HCT116 (cell line): ENCODE data around the gene CCDC83. TPM values are rescaled to one million over a fixed set of nuclear protein-coding genes. Genes with fewer than 3 reads are reported as not detected.
A peak's percentile ranks its signal among the peaks of the same experiment; 100 is the strongest.

Source experiments
- ATAC-seq: fragments of 200-7000 bp; cut with Tn5 transposase; 2 replicates; pipeline ENCODE4 v1.9.1; 2020; ENCODE audit warnings: mild to moderate bottlenecking, moderate library complexity
- BruUV-seq: library from RNA; stranded (reverse); fragments of 400-500 nt; replicated peaks from 2 replicates; lab custom pipeline; 2021; lab: Mats Ljungman, UMichigan
- CTCF ChIA-PET: fragments of 300-600 bp; sonication (Branson Sonifier 250); formaldehyde crosslinking; loops from one replicate; lab custom pipeline; 2021; ENCODE audit warnings: antibody characterized with exemption; lab: Charles Lee
- POLR2A ChIA-PET: fragments of 300-600, 350-600 bp; sonication (Branson Sonifier 250); formaldehyde crosslinking; loops from one replicate; lab custom pipeline; 2021; ENCODE audit warnings: antibody characterized with exemption; lab: Charles Lee
- RAD21 ChIA-PET, 2 experiments: fragments of 300-600 bp; sonication (Branson Sonifier 250); formaldehyde crosslinking; loops; one replicate each; lab custom pipeline; 2023; ENCODE audit warnings: low total read pairs in 2 of 2; ENCODE audit not compliant: uncharacterized antibody in 2 of 2, unreplicated experiment in 2 of 2, low non-redundant PET in 1 of 2; lab: Charles Lee
- DNase-seq: peaks from one replicate; pipeline ENCODE4 v3.0.0-alpha.2; 2010; ENCODE audit warnings: low read depth, low spot score
- H2AFZ ChIP-seq: fragments of 200-600 bp; shearing (Covaris generic), sonication (generic); 2 replicates; pipeline ENCODE4 v1.6.1; 2017; ENCODE audit warnings: low read depth, mixed run types, mixed read lengths, antibody characterized with exemption, low read length; ENCODE audit not compliant: poor library complexity, severe bottlenecking
- H3K27ac ChIP-seq: 2 replicates; pipeline ENCODE4 v1.5.1; 2012; ENCODE audit warnings: low read depth, low read length
- H3K27me3 ChIP-seq: fragments of 200-600 bp; sonication (generic); 2 replicates; pipeline ENCODE4 v1.6.1; 2016; ENCODE audit warnings: mixed run types, low read length, mixed read lengths; ENCODE audit not compliant: insufficient read depth
- H3K36me3 ChIP-seq, 2 experiments: fragments of 200-500 bp in 1 of 2; fragments of 200-600 bp in 1 of 2; sonication (Bioruptor generic) in 1 of 2; sonication (generic) in 1 of 2; 2 replicates each; pipeline versions ENCODE4 v1.5.1 to v1.6.1; 2014 to 2016; ENCODE audit warnings: low read length in 2 of 2, inconsistent platforms in 1 of 2, mixed read lengths in 1 of 2, mixed run types in 1 of 2; ENCODE audit not compliant: insufficient read depth in 2 of 2, control insufficient read depth in 1 of 2
- H3K4me1 ChIP-seq, 2 experiments: fragments of 200-600 bp in 1 of 2; sonication (generic) in 1 of 2; 2 replicates each; pipeline versions ENCODE4 v1.5.1 to v1.6.1; 2012 to 2017; ENCODE audit warnings: low read length in 2 of 2, inconsistent platforms in 1 of 2, mild to moderate bottlenecking in 1 of 2, mixed read lengths in 1 of 2, mixed run types in 1 of 2, moderate library complexity in 1 of 2; ENCODE audit not compliant: insufficient read depth in 2 of 2, control insufficient read depth in 1 of 2
- H3K4me2 ChIP-seq: fragments of 200-600 bp; sonication (generic); 2 replicates; pipeline ENCODE4 v1.6.1; 2017; ENCODE audit warnings: mixed run types, low read length, mixed read lengths
- H3K4me3 ChIP-seq, 2 experiments: fragments of 200-600 bp in 1 of 2; sonication (generic) in 1 of 2; replicated peaks in 1 of 2; 2 replicates each; pipeline ENCODE4 v1.5.1; 2011 to 2016; ENCODE audit warnings: low read length in 2 of 2, control low read depth in 1 of 2, low read depth in 1 of 2, mild to moderate bottlenecking in 1 of 2, mixed read lengths in 1 of 2, mixed run types in 1 of 2
- H3K79me2 ChIP-seq: fragments of 200-600 bp; sonication (generic); 2 replicates; pipeline ENCODE4 v1.6.1; 2017; ENCODE audit warnings: mild to moderate bottlenecking, mixed run types, low read length, moderate library complexity, mixed read lengths; ENCODE audit not compliant: insufficient read depth
- H3K9ac ChIP-seq: fragments of 200-600 bp; sonication (generic); 2 replicates; pipeline ENCODE4 v1.6.1; 2016; ENCODE audit warnings: low read length, mixed read lengths
- H3K9me2 ChIP-seq: fragments of 200-600 bp; sonication (generic), shearing (Covaris generic); 2 replicates; pipeline ENCODE4 v1.6.1; 2017; ENCODE audit warnings: mixed run types, mild to moderate bottlenecking, moderate library complexity; ENCODE audit not compliant: insufficient read depth
- H3K9me3 ChIP-seq, 2 experiments: fragments of 200-500 bp in 1 of 2; fragments of 200-600 bp in 1 of 2; sonication (Bioruptor generic) in 1 of 2; sonication (generic) in 1 of 2; 2 replicates each; pipeline ENCODE4 v1.6.1; 2014 to 2017; ENCODE audit warnings: low read length in 2 of 2, mixed read lengths in 2 of 2, inconsistent platforms in 1 of 2, low read depth in 1 of 2, mild to moderate bottlenecking in 1 of 2, mixed run types in 1 of 2, moderate library complexity in 1 of 2; ENCODE audit not compliant: control insufficient read depth in 1 of 2, insufficient read depth in 1 of 2
- H4K20me1 ChIP-seq: fragments of 200-600 bp; sonication (generic), shearing (Covaris generic); 2 replicates; pipeline ENCODE4 v1.6.1; 2017; ENCODE audit warnings: mixed run types, mild to moderate bottlenecking, moderate library complexity; ENCODE audit not compliant: insufficient read depth
- CBX3 ChIP-seq: IDR thresholded peaks from 2 replicates; pipeline ENCODE4 v1.6.1; 2012; ENCODE audit warnings: low read depth
- CEBPB ChIP-seq: IDR thresholded peaks from 2 replicates; pipeline ENCODE4 v1.6.1; 2012; ENCODE audit warnings: low read depth
- EGR1 ChIP-seq: IDR thresholded peaks from 2 replicates; pipeline ENCODE4 v1.6.1; 2012; ENCODE audit warnings: low read depth
- ELF1 ChIP-seq: IDR thresholded peaks from 2 replicates; pipeline ENCODE4 v1.6.1; 2012; ENCODE audit warnings: low read depth, borderline replicate concordance
- EZH2 ChIP-seq: fragments of 200-600 bp; sonication (generic); IDR thresholded peaks from 2 replicates; pipeline ENCODE4 v1.6.1; 2017; ENCODE audit warnings: antibody characterized with exemption, mixed run types
- EZH2phosphoT487 ChIP-seq: fragments of 200-600 bp; IDR thresholded peaks from 2 replicates; pipeline ENCODE4 v1.6.1; 2018; ENCODE audit warnings: antibody characterized with exemption, borderline replicate concordance
- FOSL1 ChIP-seq: IDR thresholded peaks from 2 replicates; pipeline ENCODE4 v1.6.1; 2012; ENCODE audit warnings: low read depth
- JUND ChIP-seq: IDR thresholded peaks from 2 replicates; pipeline ENCODE4 v1.6.1; 2012
- POLR2A ChIP-seq: IDR thresholded peaks from 2 replicates; pipeline ENCODE4 v1.7.0; 2011; ENCODE audit warnings: borderline replicate concordance; ENCODE audit not compliant: insufficient read depth, insufficient read length; ENCODE audit errors: extremely low read depth
- POLR2AphosphoS5 ChIP-seq: IDR thresholded peaks from 2 replicates; pipeline ENCODE4 v1.6.1; 2011; ENCODE audit warnings: mild to moderate bottlenecking, low read depth, low read length, moderate library complexity
- RAD21 ChIP-seq: IDR thresholded peaks from 2 replicates; pipeline ENCODE4 v1.6.1; 2012; ENCODE audit warnings: low read depth, mild to moderate bottlenecking
- SIN3A ChIP-seq: IDR thresholded peaks from 2 replicates; pipeline ENCODE4 v1.6.1; 2012; ENCODE audit warnings: low read depth
- SP1 ChIP-seq: IDR thresholded peaks from 2 replicates; pipeline ENCODE4 v1.6.1; 2012; ENCODE audit warnings: low read depth
- SRF ChIP-seq: IDR thresholded peaks from 2 replicates; pipeline ENCODE4 v1.6.1; 2012; ENCODE audit warnings: low read depth
- TCF7L2 ChIP-seq: IDR thresholded peaks from 2 replicates; pipeline ENCODE4 v1.7.0; 2011; ENCODE audit warnings: borderline replicate concordance, inconsistent platforms; ENCODE audit not compliant: insufficient read depth, insufficient read length; ENCODE audit errors: extremely low read depth
- YY1 ChIP-seq: IDR thresholded peaks from 2 replicates; pipeline ENCODE4 v1.6.1; 2011; ENCODE audit warnings: low read length, low read depth, moderate library complexity, mild to moderate bottlenecking; ENCODE audit not compliant: insufficient replicate concordance; ENCODE audit errors: extremely low read depth
- ZFX ChIP-seq: fragments of 450-650 bp; IDR thresholded peaks from 2 replicates; pipeline ENCODE4 v1.6.1; 2017
- ZNF274 ChIP-seq: fragments of 200-500 bp; sonication (Bioruptor generic); IDR thresholded peaks from 2 replicates; pipeline ENCODE4 v1.6.1; 2014; ENCODE audit warnings: mild to moderate bottlenecking, low read depth, low read length, inconsistent platforms
- intact Hi-C: fragments of 100-400 bp; cut with micrococcal nuclease; formaldehyde crosslinking; loops from 2 replicates; pipeline ENCODE4 v1.10.0; 2022
- total RNA-seq: library from RNA; stranded (reverse); gene quantifications from one replicate; pipeline ENCODE4 v1.2.1, GENCODE V29; 2021; ENCODE audit not compliant: unreplicated experiment
- TF ChIP-seq, protein P1 (sequence below): IDR thresholded peaks from 2 replicates; pipeline ENCODE4 v1.6.1; 2012
- TF ChIP-seq, protein P2 (sequence below): IDR thresholded peaks from 2 replicates; pipeline ENCODE4 v1.6.1; 2012; ENCODE audit warnings: low read depth
- TF ChIP-seq, protein P3 (sequence below): IDR thresholded peaks from 2 replicates; pipeline ENCODE4 v1.6.1; 2012
- TF ChIP-seq, protein P4 (sequence below), 3 experiments: fragments of 200-600 bp in 1 of 3; sonication (generic) in 1 of 3; IDR thresholded peaks in 2 of 3; conservative IDR thresholded peaks in 1 of 3; 2 replicates each; pipeline ENCODE4 v1.5.1; 2012 to 2017; ENCODE audit warnings: low read depth in 2 of 3, low read length in 2 of 3, antibody characterized with exemption in 1 of 3, borderline replicate concordance in 1 of 3, control low read depth in 1 of 3, mild to moderate bottlenecking in 1 of 3, mixed read lengths in 1 of 3, mixed run types in 1 of 3, moderate library complexity in 1 of 3; ENCODE audit not compliant: insufficient read depth in 1 of 3

CCDC83 gene
- total RNA-seq, 1 experiment from 2014 or later, result not detected

DNA sequence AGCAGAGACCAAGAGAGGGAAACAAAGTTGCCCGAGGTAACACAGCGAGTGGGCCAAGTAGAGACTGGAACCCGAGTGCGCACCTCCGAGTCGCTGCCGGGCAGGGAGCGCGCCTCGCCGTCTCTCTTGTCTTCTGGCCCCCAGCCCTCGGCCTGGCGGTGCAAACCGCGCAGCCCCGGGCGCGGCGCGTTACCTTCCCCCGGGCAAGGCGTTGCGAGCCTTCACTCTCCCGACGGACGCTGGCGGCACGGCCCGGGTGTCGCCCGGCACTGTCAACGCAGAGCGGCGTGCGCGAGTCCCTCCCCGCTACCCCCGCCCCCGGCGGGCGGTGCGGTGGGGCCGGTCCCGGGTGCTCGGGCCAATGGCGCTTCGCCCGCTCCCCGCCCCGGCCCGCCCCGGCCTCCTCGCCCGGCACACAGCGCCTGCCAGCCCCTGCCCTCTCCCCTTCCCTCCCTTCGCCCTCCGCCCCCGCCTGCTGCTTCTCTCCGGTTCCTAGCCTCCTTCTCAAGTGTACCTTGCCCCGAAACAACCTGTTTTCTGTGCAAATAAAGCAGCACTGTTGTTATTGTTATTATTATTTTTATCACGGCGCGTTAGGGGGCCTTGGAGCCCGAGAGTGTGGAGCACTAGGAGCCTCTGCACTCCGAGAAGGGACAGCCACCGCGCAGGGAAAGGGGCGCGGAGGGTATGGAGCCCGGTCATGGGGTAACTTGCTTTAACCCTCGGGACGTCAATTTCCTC lies 44.1 kb upstream of the CCDC83 start, which contains the start of gene SYTL2:
Gene SYTL2 (minus strand): TSS at position 271 of the 741 bp plus-strand sequence. CDS start 53,416 bp downstream, outside the sequence.
- CTCF ChIA-PET, result no interaction called here
- peak within 1 kb of the TSS; percentile 36; the same call in 1 of the 2 replicates for H3K9ac ChIP-seq
- no peaks in the 10 kb centered on the region for H3K36me3 ChIP-seq
- H3K4me2 ChIP-seq, result peak within 1 kb of the TSS; percentile 91
- no peaks in the 10 kb centered on the region for H3K27me3 ChIP-seq
- no TSS peak for BruUV-seq
- no peak within 1 kb of the TSS; the same call in 1 of the 2 replicates for H3K27ac ChIP-seq
- peak within 1 kb of the TSS; percentile 43 to 65 for H3K4me3 ChIP-seq
- no peak for DNase-seq
- H3K79me2 ChIP-seq, result no peaks in the 10 kb centered on the region
- H3K4me1 ChIP-seq, result peaks cover 15 to 56% of the 10 kb centered on the region in 2 experiments
- no peaks in the 10 kb centered on the region for H3K9me3 ChIP-seq
- POLR2A ChIA-PET, result no interaction called here
- H4K20me1 ChIP-seq, result no peaks in the 10 kb centered on the region
- ATAC-seq, result peak; percentile 97
- peak within 1 kb of the TSS; percentile 99 for H2AFZ ChIP-seq
- intact Hi-C loops, result no loop called here
- RAD21 ChIA-PET, result no interaction called here
- no peaks in the 10 kb centered on the region for H3K9me2 ChIP-seq
- TF ChIP-seq ZNF274 (no peak), CEBPB (no peak), POLR2A (peak; percentile 58), SIN3A (no peak), EGR1 (no peak), ELF1 (no peak), SP1 (no peak), YY1 (no peak), FOSL1 (no peak), RAD21 (no peak), POLR2AphosphoS5 (peak; percentile 74), EZH2phosphoT487 (no peak), JUND (no peak), EZH2 (no peak), TCF7L2 (no peak), ZFX (peak; percentile 38; the same call in 1 of the 2 replicates), SRF (no peak), CBX3 (no peak)
- TF ChIP-seq, protein P1, sequence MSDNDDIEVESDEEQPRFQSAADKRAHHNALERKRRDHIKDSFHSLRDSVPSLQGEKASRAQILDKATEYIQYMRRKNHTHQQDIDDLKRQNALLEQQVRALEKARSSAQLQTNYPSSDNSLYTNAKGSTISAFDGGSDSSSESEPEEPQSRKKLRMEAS, result peak; percentile 87
- TF ChIP-seq, protein P2, sequence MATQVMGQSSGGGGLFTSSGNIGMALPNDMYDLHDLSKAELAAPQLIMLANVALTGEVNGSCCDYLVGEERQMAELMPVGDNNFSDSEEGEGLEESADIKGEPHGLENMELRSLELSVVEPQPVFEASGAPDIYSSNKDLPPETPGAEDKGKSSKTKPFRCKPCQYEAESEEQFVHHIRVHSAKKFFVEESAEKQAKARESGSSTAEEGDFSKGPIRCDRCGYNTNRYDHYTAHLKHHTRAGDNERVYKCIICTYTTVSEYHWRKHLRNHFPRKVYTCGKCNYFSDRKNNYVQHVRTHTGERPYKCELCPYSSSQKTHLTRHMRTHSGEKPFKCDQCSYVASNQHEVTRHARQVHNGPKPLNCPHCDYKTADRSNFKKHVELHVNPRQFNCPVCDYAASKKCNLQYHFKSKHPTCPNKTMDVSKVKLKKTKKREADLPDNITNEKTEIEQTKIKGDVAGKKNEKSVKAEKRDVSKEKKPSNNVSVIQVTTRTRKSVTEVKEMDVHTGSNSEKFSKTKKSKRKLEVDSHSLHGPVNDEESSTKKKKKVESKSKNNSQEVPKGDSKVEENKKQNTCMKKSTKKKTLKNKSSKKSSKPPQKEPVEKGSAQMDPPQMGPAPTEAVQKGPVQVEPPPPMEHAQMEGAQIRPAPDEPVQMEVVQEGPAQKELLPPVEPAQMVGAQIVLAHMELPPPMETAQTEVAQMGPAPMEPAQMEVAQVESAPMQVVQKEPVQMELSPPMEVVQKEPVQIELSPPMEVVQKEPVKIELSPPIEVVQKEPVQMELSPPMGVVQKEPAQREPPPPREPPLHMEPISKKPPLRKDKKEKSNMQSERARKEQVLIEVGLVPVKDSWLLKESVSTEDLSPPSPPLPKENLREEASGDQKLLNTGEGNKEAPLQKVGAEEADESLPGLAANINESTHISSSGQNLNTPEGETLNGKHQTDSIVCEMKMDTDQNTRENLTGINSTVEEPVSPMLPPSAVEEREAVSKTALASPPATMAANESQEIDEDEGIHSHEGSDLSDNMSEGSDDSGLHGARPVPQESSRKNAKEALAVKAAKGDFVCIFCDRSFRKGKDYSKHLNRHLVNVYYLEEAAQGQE, result no peak
- TF ChIP-seq, protein P3, sequence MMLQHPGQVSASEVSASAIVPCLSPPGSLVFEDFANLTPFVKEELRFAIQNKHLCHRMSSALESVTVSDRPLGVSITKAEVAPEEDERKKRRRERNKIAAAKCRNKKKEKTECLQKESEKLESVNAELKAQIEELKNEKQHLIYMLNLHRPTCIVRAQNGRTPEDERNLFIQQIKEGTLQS, result no peak
- TF ChIP-seq, protein P4, sequence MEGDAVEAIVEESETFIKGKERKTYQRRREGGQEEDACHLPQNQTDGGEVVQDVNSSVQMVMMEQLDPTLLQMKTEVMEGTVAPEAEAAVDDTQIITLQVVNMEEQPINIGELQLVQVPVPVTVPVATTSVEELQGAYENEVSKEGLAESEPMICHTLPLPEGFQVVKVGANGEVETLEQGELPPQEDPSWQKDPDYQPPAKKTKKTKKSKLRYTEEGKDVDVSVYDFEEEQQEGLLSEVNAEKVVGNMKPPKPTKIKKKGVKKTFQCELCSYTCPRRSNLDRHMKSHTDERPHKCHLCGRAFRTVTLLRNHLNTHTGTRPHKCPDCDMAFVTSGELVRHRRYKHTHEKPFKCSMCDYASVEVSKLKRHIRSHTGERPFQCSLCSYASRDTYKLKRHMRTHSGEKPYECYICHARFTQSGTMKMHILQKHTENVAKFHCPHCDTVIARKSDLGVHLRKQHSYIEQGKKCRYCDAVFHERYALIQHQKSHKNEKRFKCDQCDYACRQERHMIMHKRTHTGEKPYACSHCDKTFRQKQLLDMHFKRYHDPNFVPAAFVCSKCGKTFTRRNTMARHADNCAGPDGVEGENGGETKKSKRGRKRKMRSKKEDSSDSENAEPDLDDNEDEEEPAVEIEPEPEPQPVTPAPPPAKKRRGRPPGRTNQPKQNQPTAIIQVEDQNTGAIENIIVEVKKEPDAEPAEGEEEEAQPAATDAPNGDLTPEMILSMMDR (IDR thresholded peaks at IDR 0.05 in 2 of 3, conservative IDR thresholded peaks at IDR 0.05 in 1 of 3; ENCODE audit: borderline replicate concordance in 1 of 3, insufficient read depth in 1 of 3, low read depth in 2 of 3, low read length in 2 of 3), result no peak
